Neural crest cell (in vitro differentiated cells): ENCODE data around the gene NSUN6. TPM values are rescaled to one million over a fixed set of nuclear protein-coding genes. Genes with fewer than 3 reads are reported as not detected.
A peak's percentile ranks its signal among the peaks of the same experiment; 100 is the strongest.

Experiments used
- DNase-seq: peaks from one replicate; pipeline ENCODE4 v3.0.0; 2021; ENCODE audit warnings: low read depth, mixed read lengths, low spot score
- H3K27ac Mint-ChIP-seq: one replicate; pipeline ENCODE4 v1.8.0; 2021; ENCODE audit warnings: mild to moderate bottlenecking, mixed read lengths; ENCODE audit not compliant: unreplicated experiment
- H3K27me3 Mint-ChIP-seq: 2 replicates; pipeline ENCODE4 v1.8.0; 2021; ENCODE audit warnings: low read depth, mild to moderate bottlenecking, mixed read lengths
- H3K36me3 Mint-ChIP-seq: 2 replicates; pipeline ENCODE4 v1.8.0; 2021; ENCODE audit warnings: low read depth, mild to moderate bottlenecking, mixed read lengths
- H3K4me1 Mint-ChIP-seq: 2 replicates; pipeline ENCODE4 v1.8.0; 2021; ENCODE audit warnings: mixed read lengths
- H3K4me3 Mint-ChIP-seq: one replicate; pipeline ENCODE4 v1.8.0; 2021; ENCODE audit warnings: mild to moderate bottlenecking, mixed read lengths
- H3K9me3 Mint-ChIP-seq: 2 replicates; pipeline ENCODE4 v1.8.0; 2021; ENCODE audit warnings: mixed read lengths
- total RNA-seq: library from RNA; stranded (reverse); gene quantifications from 2 replicates; pipeline ENCODE4 v1.2.1, GENCODE V29; 2021
- TF ChIP-seq, protein P1 (sequence below): fragments of 200-600 bp; sonication (generic); conservative IDR thresholded peaks from 2 replicates; pipeline ENCODE4 v1.5.0; 2021; ENCODE audit warnings: antibody characterized with exemption, mild to moderate bottlenecking

The NSUN6 gene
- total RNA-seq, 1 donor from 2014 or later, result 18.4 TPM

DNA sequence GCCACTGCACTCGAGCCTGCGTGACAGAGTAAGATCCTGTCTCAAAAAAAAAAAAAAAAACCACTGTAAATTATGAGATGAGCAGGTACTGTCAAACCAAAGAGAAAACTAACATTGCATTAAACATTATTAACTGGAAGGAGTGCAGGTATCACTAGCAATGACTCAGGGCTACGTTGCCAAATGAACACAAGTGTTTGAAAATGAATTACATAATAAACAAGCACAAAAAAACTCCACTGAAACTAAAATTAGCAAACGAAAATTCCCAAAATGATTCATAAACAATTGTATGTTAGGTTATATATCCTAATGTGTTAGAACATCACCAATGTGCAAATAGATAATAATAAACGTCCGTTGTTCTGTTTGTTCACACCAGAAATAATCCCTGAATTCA lies 42.8 kb downstream of the NSUN6 start:
- TF ChIP-seq, protein P1, sequence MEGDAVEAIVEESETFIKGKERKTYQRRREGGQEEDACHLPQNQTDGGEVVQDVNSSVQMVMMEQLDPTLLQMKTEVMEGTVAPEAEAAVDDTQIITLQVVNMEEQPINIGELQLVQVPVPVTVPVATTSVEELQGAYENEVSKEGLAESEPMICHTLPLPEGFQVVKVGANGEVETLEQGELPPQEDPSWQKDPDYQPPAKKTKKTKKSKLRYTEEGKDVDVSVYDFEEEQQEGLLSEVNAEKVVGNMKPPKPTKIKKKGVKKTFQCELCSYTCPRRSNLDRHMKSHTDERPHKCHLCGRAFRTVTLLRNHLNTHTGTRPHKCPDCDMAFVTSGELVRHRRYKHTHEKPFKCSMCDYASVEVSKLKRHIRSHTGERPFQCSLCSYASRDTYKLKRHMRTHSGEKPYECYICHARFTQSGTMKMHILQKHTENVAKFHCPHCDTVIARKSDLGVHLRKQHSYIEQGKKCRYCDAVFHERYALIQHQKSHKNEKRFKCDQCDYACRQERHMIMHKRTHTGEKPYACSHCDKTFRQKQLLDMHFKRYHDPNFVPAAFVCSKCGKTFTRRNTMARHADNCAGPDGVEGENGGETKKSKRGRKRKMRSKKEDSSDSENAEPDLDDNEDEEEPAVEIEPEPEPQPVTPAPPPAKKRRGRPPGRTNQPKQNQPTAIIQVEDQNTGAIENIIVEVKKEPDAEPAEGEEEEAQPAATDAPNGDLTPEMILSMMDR, result no peak
- Mint-ChIP-seq H3K36me3 (peaks cover 17% of the 10 kb centered on the region), H3K4me1 (peaks cover 9% of the 10 kb centered on the region), H3K27ac (no peak overlapping the region), H3K4me3 (no peak overlapping the region), H3K27me3 (no peaks in the 10 kb centered on the region), H3K9me3 (no peaks in the 10 kb centered on the region)
- no peak for DNase-seq

DNA sequence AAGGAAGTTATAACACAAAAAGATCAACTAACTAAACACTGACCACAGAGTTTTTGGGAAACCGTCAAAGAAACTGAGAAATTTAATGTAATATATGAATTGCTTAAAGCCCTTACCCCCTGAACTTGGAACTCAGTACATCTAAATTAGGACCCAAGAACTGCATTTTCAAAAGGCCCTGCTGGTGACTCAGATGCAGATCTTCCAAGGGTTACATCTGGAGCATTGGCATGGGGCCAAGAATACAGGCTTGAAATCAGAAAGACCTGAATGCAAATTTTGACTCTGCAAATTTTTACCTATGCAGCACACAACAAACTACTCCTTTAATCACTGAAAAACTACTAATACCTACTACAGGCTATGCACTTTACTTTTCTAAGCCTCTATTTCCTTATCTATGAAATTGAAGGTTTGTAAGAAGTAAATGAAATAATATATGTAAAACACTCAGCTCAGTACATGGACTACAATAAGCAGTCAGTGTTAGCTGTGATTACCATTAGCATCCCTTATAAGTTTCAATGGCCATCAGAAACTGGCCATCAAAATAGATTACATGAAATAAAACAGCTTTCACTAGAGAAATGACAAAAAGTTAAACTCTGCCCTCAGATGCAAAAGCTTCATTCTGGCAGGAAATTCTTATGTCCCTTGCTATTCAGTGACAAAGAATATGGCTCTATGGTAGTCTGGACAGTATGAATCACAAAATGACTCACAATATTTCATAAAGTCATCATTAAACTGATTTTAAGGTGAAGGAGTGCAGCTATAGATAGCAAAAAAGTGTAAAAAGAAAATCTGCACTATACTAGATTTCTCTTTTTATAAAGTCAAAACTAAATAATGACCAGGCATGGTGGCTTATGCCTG lies 43.6 kb downstream of the NSUN6 start:
- Mint-ChIP-seq H3K9me3 (no peaks in the 10 kb centered on the region), H3K4me3 (no peak overlapping the region), H3K27me3 (no peaks in the 10 kb centered on the region), H3K4me1 (peaks cover 9% of the 10 kb centered on the region), H3K36me3 (peaks cover 17% of the 10 kb centered on the region), H3K27ac (no peak overlapping the region)
- no peak for DNase-seq
- TF ChIP-seq, protein P1, result no peak

DNA sequence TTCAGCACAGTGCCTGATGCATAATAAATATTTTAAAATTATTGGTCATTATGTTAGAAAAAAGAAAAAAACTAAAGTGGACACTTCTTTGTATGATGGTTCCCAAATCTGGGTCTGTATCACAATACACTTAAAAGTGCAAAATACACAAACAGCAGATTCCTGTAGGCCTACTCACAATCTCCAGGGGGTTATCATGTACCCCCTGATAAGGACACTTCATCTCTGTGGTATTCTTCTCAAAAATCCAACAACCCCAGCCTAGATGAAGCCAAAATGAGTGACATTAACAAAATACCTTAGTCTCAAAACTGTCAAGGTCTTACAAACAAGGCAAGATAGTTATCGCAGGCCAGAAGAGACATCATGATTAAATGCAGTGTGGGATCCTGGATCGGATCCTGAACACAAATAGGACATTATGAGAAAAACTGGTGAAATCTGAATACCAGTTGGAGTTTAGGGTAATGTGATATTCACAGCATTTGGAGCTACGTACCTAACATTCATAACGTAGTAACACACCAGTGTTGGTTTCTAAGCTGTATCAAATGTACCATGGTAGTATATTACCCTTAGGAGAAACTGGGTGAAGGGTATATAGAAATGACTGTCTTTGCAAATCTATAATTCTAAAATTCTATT lies 45.2 kb downstream of the NSUN6 start:
- no peak overlapping the region for H3K4me3 Mint-ChIP-seq
- no peak for DNase-seq
- H3K27me3 Mint-ChIP-seq, result no peaks in the 10 kb centered on the region
- H3K4me1 Mint-ChIP-seq, result peaks cover 6% of the 10 kb centered on the region
- no peak overlapping the region for H3K27ac Mint-ChIP-seq
- H3K9me3 Mint-ChIP-seq, result no peaks in the 10 kb centered on the region
- TF ChIP-seq, protein P1, result no peak
- peaks cover 9% of the 10 kb centered on the region for H3K36me3 Mint-ChIP-seq

DNA sequence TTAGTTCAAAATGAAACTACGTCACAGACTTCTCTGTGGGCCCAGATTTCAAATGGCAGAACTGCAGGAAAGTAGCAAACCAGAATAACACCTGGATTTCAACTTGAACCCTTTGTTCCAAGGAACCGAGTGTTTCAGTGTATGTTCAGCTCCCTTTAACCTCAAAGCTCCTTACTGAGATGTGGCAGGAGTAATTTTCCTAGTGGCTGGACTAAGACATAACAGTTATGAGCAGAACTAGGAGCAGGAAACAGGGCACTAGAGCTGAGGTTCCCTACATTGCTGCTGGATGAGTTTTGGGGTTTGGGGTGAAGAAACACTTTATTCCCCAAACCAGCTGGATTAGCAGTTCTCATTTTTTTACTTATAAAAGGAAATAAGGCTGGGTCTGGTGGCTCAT lies 50.1 kb downstream of the NSUN6 start:
- H3K36me3 Mint-ChIP-seq, result peaks cover 8% of the 10 kb centered on the region
- no peaks in the 10 kb centered on the region for H3K9me3 Mint-ChIP-seq
- no peaks in the 10 kb centered on the region for H3K4me1 Mint-ChIP-seq
- no peaks in the 10 kb centered on the region for H3K27me3 Mint-ChIP-seq
- no peak overlapping the region for H3K27ac Mint-ChIP-seq
- TF ChIP-seq, protein P1, result peak; percentile 38
- no peak overlapping the region for H3K4me3 Mint-ChIP-seq
- DNase-seq, result no peak

DNA sequence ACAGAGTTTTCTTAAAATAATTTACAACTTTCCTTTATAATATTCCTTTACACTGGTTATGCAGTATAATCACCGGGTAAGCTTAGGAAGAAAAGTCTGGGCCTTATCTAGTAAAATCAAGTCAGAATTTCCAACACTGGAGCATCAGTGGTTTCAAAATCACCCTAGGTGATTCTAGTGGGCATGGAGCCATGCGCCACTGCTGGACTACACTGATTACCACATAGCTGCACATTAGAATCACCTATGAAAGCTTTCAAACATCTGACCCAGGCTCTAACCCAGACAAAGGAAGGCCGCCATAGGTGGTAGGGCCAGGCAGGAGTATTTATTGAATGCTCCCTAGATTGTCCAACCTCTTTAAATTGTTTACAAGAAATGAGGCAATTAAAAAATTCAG lies 52.0 kb downstream of the NSUN6 start:
- Mint-ChIP-seq H3K9me3 (peaks cover 2% of the 10 kb centered on the region), H3K4me3 (no peak overlapping the region), H3K36me3 (peaks cover 15% of the 10 kb centered on the region), H3K27ac (no peak overlapping the region), H3K4me1 (no peaks in the 10 kb centered on the region), H3K27me3 (no peaks in the 10 kb centered on the region)
- TF ChIP-seq, protein P1, result no peak
- DNase-seq, result no peak
